HCT116 (cell line): ENCODE results near the gene SIPA1L3. TPM values are rescaled to one million over a fixed set of nuclear protein-coding genes. Genes with fewer than 3 reads are reported as not detected.
A peak's percentile ranks its signal among the peaks of the same experiment; 100 is the strongest.

Source experiments
- ATAC-seq: fragments of 200-7000 bp; cut with Tn5 transposase; 2 replicates; pipeline ENCODE4 v1.9.1; 2020; ENCODE audit warnings: mild to moderate bottlenecking, moderate library complexity
- BruUV-seq: library from RNA; stranded (reverse); fragments of 400-500 nt; replicated peaks from 2 replicates; lab custom pipeline; 2021; lab: Mats Ljungman, UMichigan
- CTCF ChIA-PET: fragments of 300-600 bp; sonication (Branson Sonifier 250); formaldehyde crosslinking; loops from one replicate; lab custom pipeline; 2021; ENCODE audit warnings: antibody characterized with exemption; lab: Charles Lee
- POLR2A ChIA-PET: fragments of 300-600, 350-600 bp; sonication (Branson Sonifier 250); formaldehyde crosslinking; loops from one replicate; lab custom pipeline; 2021; ENCODE audit warnings: antibody characterized with exemption; lab: Charles Lee
- RAD21 ChIA-PET, 2 experiments: fragments of 300-600 bp; sonication (Branson Sonifier 250); formaldehyde crosslinking; loops; one replicate each; lab custom pipeline; 2023; ENCODE audit warnings: low total read pairs in 2 of 2; ENCODE audit not compliant: uncharacterized antibody in 2 of 2, unreplicated experiment in 2 of 2, low non-redundant PET in 1 of 2; lab: Charles Lee
- DNase-seq: peaks from one replicate; pipeline ENCODE4 v3.0.0-alpha.2; 2010; ENCODE audit warnings: low read depth, low spot score
- H2AFZ ChIP-seq: fragments of 200-600 bp; shearing (Covaris generic), sonication (generic); 2 replicates; pipeline ENCODE4 v1.6.1; 2017; ENCODE audit warnings: low read depth, mixed run types, mixed read lengths, antibody characterized with exemption, low read length; ENCODE audit not compliant: poor library complexity, severe bottlenecking
- H3K27ac ChIP-seq: 2 replicates; pipeline ENCODE4 v1.5.1; 2012; ENCODE audit warnings: low read depth, low read length
- H3K27me3 ChIP-seq: fragments of 200-600 bp; sonication (generic); 2 replicates; pipeline ENCODE4 v1.6.1; 2016; ENCODE audit warnings: mixed run types, low read length, mixed read lengths; ENCODE audit not compliant: insufficient read depth
- H3K36me3 ChIP-seq, 2 experiments: fragments of 200-500 bp in 1 of 2; fragments of 200-600 bp in 1 of 2; sonication (Bioruptor generic) in 1 of 2; sonication (generic) in 1 of 2; 2 replicates each; pipeline versions ENCODE4 v1.5.1 to v1.6.1; 2014 to 2016; ENCODE audit warnings: low read length in 2 of 2, inconsistent platforms in 1 of 2, mixed read lengths in 1 of 2, mixed run types in 1 of 2; ENCODE audit not compliant: insufficient read depth in 2 of 2, control insufficient read depth in 1 of 2
- H3K4me1 ChIP-seq, 2 experiments: fragments of 200-600 bp in 1 of 2; sonication (generic) in 1 of 2; 2 replicates each; pipeline versions ENCODE4 v1.5.1 to v1.6.1; 2012 to 2017; ENCODE audit warnings: low read length in 2 of 2, inconsistent platforms in 1 of 2, mild to moderate bottlenecking in 1 of 2, mixed read lengths in 1 of 2, mixed run types in 1 of 2, moderate library complexity in 1 of 2; ENCODE audit not compliant: insufficient read depth in 2 of 2, control insufficient read depth in 1 of 2
- H3K4me2 ChIP-seq: fragments of 200-600 bp; sonication (generic); 2 replicates; pipeline ENCODE4 v1.6.1; 2017; ENCODE audit warnings: mixed run types, low read length, mixed read lengths
- H3K4me3 ChIP-seq, 2 experiments: fragments of 200-600 bp in 1 of 2; sonication (generic) in 1 of 2; replicated peaks in 1 of 2; 2 replicates each; pipeline ENCODE4 v1.5.1; 2011 to 2016; ENCODE audit warnings: low read length in 2 of 2, control low read depth in 1 of 2, low read depth in 1 of 2, mild to moderate bottlenecking in 1 of 2, mixed read lengths in 1 of 2, mixed run types in 1 of 2
- H3K79me2 ChIP-seq: fragments of 200-600 bp; sonication (generic); 2 replicates; pipeline ENCODE4 v1.6.1; 2017; ENCODE audit warnings: mild to moderate bottlenecking, mixed run types, low read length, moderate library complexity, mixed read lengths; ENCODE audit not compliant: insufficient read depth
- H3K9ac ChIP-seq: fragments of 200-600 bp; sonication (generic); 2 replicates; pipeline ENCODE4 v1.6.1; 2016; ENCODE audit warnings: low read length, mixed read lengths
- H3K9me2 ChIP-seq: fragments of 200-600 bp; sonication (generic), shearing (Covaris generic); 2 replicates; pipeline ENCODE4 v1.6.1; 2017; ENCODE audit warnings: mixed run types, mild to moderate bottlenecking, moderate library complexity; ENCODE audit not compliant: insufficient read depth
- H3K9me3 ChIP-seq, 2 experiments: fragments of 200-500 bp in 1 of 2; fragments of 200-600 bp in 1 of 2; sonication (Bioruptor generic) in 1 of 2; sonication (generic) in 1 of 2; 2 replicates each; pipeline ENCODE4 v1.6.1; 2014 to 2017; ENCODE audit warnings: low read length in 2 of 2, mixed read lengths in 2 of 2, inconsistent platforms in 1 of 2, low read depth in 1 of 2, mild to moderate bottlenecking in 1 of 2, mixed run types in 1 of 2, moderate library complexity in 1 of 2; ENCODE audit not compliant: control insufficient read depth in 1 of 2, insufficient read depth in 1 of 2
- H4K20me1 ChIP-seq: fragments of 200-600 bp; sonication (generic), shearing (Covaris generic); 2 replicates; pipeline ENCODE4 v1.6.1; 2017; ENCODE audit warnings: mixed run types, mild to moderate bottlenecking, moderate library complexity; ENCODE audit not compliant: insufficient read depth
- CEBPB ChIP-seq: IDR thresholded peaks from 2 replicates; pipeline ENCODE4 v1.6.1; 2012; ENCODE audit warnings: low read depth
- ELF1 ChIP-seq: IDR thresholded peaks from 2 replicates; pipeline ENCODE4 v1.6.1; 2012; ENCODE audit warnings: low read depth, borderline replicate concordance
- EZH2phosphoT487 ChIP-seq: fragments of 200-600 bp; IDR thresholded peaks from 2 replicates; pipeline ENCODE4 v1.6.1; 2018; ENCODE audit warnings: antibody characterized with exemption, borderline replicate concordance
- FOSL1 ChIP-seq: IDR thresholded peaks from 2 replicates; pipeline ENCODE4 v1.6.1; 2012; ENCODE audit warnings: low read depth
- JUND ChIP-seq: IDR thresholded peaks from 2 replicates; pipeline ENCODE4 v1.6.1; 2012
- POLR2AphosphoS5 ChIP-seq: IDR thresholded peaks from 2 replicates; pipeline ENCODE4 v1.6.1; 2011; ENCODE audit warnings: mild to moderate bottlenecking, low read depth, low read length, moderate library complexity
- RAD21 ChIP-seq: IDR thresholded peaks from 2 replicates; pipeline ENCODE4 v1.6.1; 2012; ENCODE audit warnings: low read depth, mild to moderate bottlenecking
- SIN3A ChIP-seq: IDR thresholded peaks from 2 replicates; pipeline ENCODE4 v1.6.1; 2012; ENCODE audit warnings: low read depth
- SRF ChIP-seq: IDR thresholded peaks from 2 replicates; pipeline ENCODE4 v1.6.1; 2012; ENCODE audit warnings: low read depth
- YY1 ChIP-seq: IDR thresholded peaks from 2 replicates; pipeline ENCODE4 v1.6.1; 2011; ENCODE audit warnings: low read length, low read depth, moderate library complexity, mild to moderate bottlenecking; ENCODE audit not compliant: insufficient replicate concordance; ENCODE audit errors: extremely low read depth
- ZFX ChIP-seq: fragments of 450-650 bp; IDR thresholded peaks from 2 replicates; pipeline ENCODE4 v1.6.1; 2017
- ZNF274 ChIP-seq: fragments of 200-500 bp; sonication (Bioruptor generic); IDR thresholded peaks from 2 replicates; pipeline ENCODE4 v1.6.1; 2014; ENCODE audit warnings: mild to moderate bottlenecking, low read depth, low read length, inconsistent platforms
- intact Hi-C: fragments of 100-400 bp; cut with micrococcal nuclease; formaldehyde crosslinking; loops from 2 replicates; pipeline ENCODE4 v1.10.0; 2022
- total RNA-seq: library from RNA; stranded (reverse); gene quantifications from one replicate; pipeline ENCODE4 v1.2.1, GENCODE V29; 2021; ENCODE audit not compliant: unreplicated experiment
- TF ChIP-seq, protein P1 (sequence below): IDR thresholded peaks from 2 replicates; pipeline ENCODE4 v1.6.1; 2012
- TF ChIP-seq, protein P2 (sequence below), 3 experiments: fragments of 200-600 bp in 1 of 3; sonication (generic) in 1 of 3; IDR thresholded peaks in 2 of 3; conservative IDR thresholded peaks in 1 of 3; 2 replicates each; pipeline ENCODE4 v1.5.1; 2012 to 2017; ENCODE audit warnings: low read depth in 2 of 3, low read length in 2 of 3, antibody characterized with exemption in 1 of 3, borderline replicate concordance in 1 of 3, control low read depth in 1 of 3, mild to moderate bottlenecking in 1 of 3, mixed read lengths in 1 of 3, mixed run types in 1 of 3, moderate library complexity in 1 of 3; ENCODE audit not compliant: insufficient read depth in 1 of 3
- TF ChIP-seq, protein P3 (sequence below): IDR thresholded peaks from 2 replicates; pipeline ENCODE4 v1.6.1; 2012
- TF ChIP-seq, protein P4 (sequence below): IDR thresholded peaks from 2 replicates; pipeline ENCODE4 v1.6.1; 2012; ENCODE audit warnings: low read depth

Gene SIPA1L3
- total RNA-seq, 1 experiment from 2014 or later = 41.8 TPM

DNA sequence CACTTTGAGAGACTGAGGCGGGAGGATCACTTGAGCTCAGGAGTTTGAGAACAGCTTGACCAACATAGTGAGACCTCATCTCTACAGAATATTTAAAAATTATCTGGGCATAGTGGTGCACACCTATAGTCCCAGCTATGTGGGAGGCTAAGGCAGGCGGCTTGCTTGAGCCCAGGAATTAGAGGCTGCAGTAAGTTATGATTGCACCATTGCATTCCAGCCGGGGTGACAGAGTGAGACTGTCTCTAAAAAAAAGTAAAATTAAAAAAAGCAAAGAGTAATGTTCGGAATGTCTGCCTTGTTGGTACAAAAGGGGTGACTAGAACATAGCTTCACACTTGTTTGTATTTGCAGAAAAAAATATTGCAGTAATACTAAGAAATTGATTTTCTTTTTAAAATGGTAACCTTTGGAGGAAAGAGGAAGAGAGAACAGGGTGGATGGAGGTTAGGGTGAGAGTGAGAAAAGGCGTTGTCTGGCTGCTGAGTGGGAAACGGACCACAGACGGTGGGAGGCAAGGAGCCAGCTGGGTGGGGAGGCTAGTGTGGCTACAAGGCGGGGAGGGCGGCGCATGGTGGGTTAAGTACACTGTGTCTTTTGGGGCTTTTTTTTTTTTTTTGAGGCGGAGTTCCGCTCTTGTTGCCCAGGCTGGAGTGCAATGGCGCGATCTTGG lies 339.0 kb downstream of the SIPA1L3 start:
- H3K27ac ChIP-seq = no peak overlapping the region
- H3K9me2 ChIP-seq = no peaks in the 10 kb centered on the region
- no peak for TF ChIP-seq JUND
- TF ChIP-seq EZH2phosphoT487 = no peak
- no peak for TF ChIP-seq SIN3A
- no peak for TF ChIP-seq SRF
- TF ChIP-seq ELF1 = no peak
- no peak for TF ChIP-seq RAD21
- no peak for TF ChIP-seq FOSL1
- TF ChIP-seq, protein P1, sequence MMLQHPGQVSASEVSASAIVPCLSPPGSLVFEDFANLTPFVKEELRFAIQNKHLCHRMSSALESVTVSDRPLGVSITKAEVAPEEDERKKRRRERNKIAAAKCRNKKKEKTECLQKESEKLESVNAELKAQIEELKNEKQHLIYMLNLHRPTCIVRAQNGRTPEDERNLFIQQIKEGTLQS = no peak
- TF ChIP-seq ZFX = no peak
- TF ChIP-seq, protein P2, sequence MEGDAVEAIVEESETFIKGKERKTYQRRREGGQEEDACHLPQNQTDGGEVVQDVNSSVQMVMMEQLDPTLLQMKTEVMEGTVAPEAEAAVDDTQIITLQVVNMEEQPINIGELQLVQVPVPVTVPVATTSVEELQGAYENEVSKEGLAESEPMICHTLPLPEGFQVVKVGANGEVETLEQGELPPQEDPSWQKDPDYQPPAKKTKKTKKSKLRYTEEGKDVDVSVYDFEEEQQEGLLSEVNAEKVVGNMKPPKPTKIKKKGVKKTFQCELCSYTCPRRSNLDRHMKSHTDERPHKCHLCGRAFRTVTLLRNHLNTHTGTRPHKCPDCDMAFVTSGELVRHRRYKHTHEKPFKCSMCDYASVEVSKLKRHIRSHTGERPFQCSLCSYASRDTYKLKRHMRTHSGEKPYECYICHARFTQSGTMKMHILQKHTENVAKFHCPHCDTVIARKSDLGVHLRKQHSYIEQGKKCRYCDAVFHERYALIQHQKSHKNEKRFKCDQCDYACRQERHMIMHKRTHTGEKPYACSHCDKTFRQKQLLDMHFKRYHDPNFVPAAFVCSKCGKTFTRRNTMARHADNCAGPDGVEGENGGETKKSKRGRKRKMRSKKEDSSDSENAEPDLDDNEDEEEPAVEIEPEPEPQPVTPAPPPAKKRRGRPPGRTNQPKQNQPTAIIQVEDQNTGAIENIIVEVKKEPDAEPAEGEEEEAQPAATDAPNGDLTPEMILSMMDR (IDR thresholded peaks at IDR 0.05 in 2 of 3, conservative IDR thresholded peaks at IDR 0.05 in 1 of 3; ENCODE audit: borderline replicate concordance in 1 of 3, insufficient read depth in 1 of 3, low read depth in 2 of 3, low read length in 2 of 3) = no peak
- TF ChIP-seq, protein P3, sequence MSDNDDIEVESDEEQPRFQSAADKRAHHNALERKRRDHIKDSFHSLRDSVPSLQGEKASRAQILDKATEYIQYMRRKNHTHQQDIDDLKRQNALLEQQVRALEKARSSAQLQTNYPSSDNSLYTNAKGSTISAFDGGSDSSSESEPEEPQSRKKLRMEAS = no peak
- TF ChIP-seq, protein P4, sequence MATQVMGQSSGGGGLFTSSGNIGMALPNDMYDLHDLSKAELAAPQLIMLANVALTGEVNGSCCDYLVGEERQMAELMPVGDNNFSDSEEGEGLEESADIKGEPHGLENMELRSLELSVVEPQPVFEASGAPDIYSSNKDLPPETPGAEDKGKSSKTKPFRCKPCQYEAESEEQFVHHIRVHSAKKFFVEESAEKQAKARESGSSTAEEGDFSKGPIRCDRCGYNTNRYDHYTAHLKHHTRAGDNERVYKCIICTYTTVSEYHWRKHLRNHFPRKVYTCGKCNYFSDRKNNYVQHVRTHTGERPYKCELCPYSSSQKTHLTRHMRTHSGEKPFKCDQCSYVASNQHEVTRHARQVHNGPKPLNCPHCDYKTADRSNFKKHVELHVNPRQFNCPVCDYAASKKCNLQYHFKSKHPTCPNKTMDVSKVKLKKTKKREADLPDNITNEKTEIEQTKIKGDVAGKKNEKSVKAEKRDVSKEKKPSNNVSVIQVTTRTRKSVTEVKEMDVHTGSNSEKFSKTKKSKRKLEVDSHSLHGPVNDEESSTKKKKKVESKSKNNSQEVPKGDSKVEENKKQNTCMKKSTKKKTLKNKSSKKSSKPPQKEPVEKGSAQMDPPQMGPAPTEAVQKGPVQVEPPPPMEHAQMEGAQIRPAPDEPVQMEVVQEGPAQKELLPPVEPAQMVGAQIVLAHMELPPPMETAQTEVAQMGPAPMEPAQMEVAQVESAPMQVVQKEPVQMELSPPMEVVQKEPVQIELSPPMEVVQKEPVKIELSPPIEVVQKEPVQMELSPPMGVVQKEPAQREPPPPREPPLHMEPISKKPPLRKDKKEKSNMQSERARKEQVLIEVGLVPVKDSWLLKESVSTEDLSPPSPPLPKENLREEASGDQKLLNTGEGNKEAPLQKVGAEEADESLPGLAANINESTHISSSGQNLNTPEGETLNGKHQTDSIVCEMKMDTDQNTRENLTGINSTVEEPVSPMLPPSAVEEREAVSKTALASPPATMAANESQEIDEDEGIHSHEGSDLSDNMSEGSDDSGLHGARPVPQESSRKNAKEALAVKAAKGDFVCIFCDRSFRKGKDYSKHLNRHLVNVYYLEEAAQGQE = no peak
- TF ChIP-seq CEBPB = no peak
- no peak for TF ChIP-seq ZNF274
- TF ChIP-seq YY1 = no peak
- TF ChIP-seq POLR2AphosphoS5 = no peak
- RAD21 ChIA-PET = interaction anchor here in 1 of 2 experiments (0.7 kb wide), 1 partner anchor 183 kb away, joined by 3 read pairs; no protein-coding TSS in a partner anchor
- H3K4me1 ChIP-seq = peaks cover 15 to 40% of the 10 kb centered on the region in 2 experiments
- CTCF ChIA-PET = interaction anchor here (4.8 kb wide), 1 partner anchor 89 kb away, joined by 40 read pairs; the partner anchor contains the start of gene CATSPERG
- intact Hi-C loops = no loop called here
- H3K36me3 ChIP-seq = no peaks in the 10 kb centered on the region
- DNase-seq (no peak), ATAC-seq (no peak)
- H3K9me3 ChIP-seq = no peaks in the 10 kb centered on the region
- POLR2A ChIA-PET = interaction anchor here (1.2 to 2.0 kb wide), 3 partner anchors 18 to 72 kb away, joined by 4 to 7 read pairs (median 5); partner anchors contain the start of genes C19orf33 and SPINT2
- H3K4me3 ChIP-seq = no peak overlapping the region
- H3K4me2 ChIP-seq = peak overlapping the region; percentile 84; the same call in 1 of the 2 replicates
- H3K9ac ChIP-seq = no peak overlapping the region
- H4K20me1 ChIP-seq = no peaks in the 10 kb centered on the region
- no peak overlapping the region for H2AFZ ChIP-seq
- no peaks in the 10 kb centered on the region for H3K27me3 ChIP-seq
- BruUV-seq = no TSS peak
- no peaks in the 10 kb centered on the region for H3K79me2 ChIP-seq
